ENCODE measurements around the gene ARHGAP6.

Gene ARHGAP6

GRCh38 chrX:11215191-11215921 lies 450.4 kb downstream of the ARHGAP6 start:
- Histone ChIP-seq H3K36me3 (ENCODE audit: control insufficient read depth, insufficient read depth, low read length) (no peaks in the 10 kb centered on the region), H3K4me3 (replicated peaks; ENCODE audit: low read depth, low read length) (no peak overlapping the region), H3K27me3 (replicated peaks; ENCODE audit: control insufficient read depth, insufficient read depth, low read length) (no peaks in the 10 kb centered on the region)
- no peak for TF ChIP-seq CTCF (IDR thresholded peaks at IDR 0.05; ENCODE audit: insufficient read depth, low read length, poor library complexity, severe bottlenecking)
- DNase-seq (ENCODE audit: extremely low read depth, insufficient read length): no peak

- DNase-seq (ENCODE audit: extremely low read depth, insufficient read length): no peak
- H3K36me3 ChIP-seq (ENCODE audit: control insufficient read depth, insufficient read depth, low read length): no peaks in the 10 kb centered on the region
- no peak overlapping the region for H3K4me3 ChIP-seq (replicated peaks; ENCODE audit: low read depth, low read length)
- no peaks in the 10 kb centered on the region for H3K27me3 ChIP-seq (replicated peaks; ENCODE audit: control insufficient read depth, insufficient read depth, low read length)
- TF ChIP-seq CTCF (IDR thresholded peaks at IDR 0.05; ENCODE audit: insufficient read depth, low read length, poor library complexity, severe bottlenecking): no peak
Measured at GRCh38 chrX:11214346-11215190, 451.2 kb downstream of the ARHGAP6 start.

- H3K27me3 ChIP-seq (replicated peaks; ENCODE audit: control insufficient read depth, insufficient read depth, low read length): no peaks in the 10 kb centered on the region
- DNase-seq (ENCODE audit: extremely low read depth, insufficient read length): no peak
- no peak for TF ChIP-seq CTCF (IDR thresholded peaks at IDR 0.05; ENCODE audit: insufficient read depth, low read length, poor library complexity, severe bottlenecking)
- H3K4me3 ChIP-seq (replicated peaks; ENCODE audit: low read depth, low read length): no peak overlapping the region
- no peaks in the 10 kb centered on the region for H3K36me3 ChIP-seq (ENCODE audit: control insufficient read depth, insufficient read depth, low read length)
Measured at GRCh38 chrX:11212741-11213140, 453.0 kb downstream of the ARHGAP6 start.

GRCh38 chrX:11210415-11210801 lies 455.3 kb downstream of the ARHGAP6 start:
- TF ChIP-seq CTCF (IDR thresholded peaks at IDR 0.05; ENCODE audit: insufficient read depth, low read length, poor library complexity, severe bottlenecking): no peak
- DNase-seq (ENCODE audit: extremely low read depth, insufficient read length): no peak

GRCh38 chrX:11209798-11210414 lies 455.8 kb downstream of the ARHGAP6 start:
- Histone ChIP-seq H3K27me3 (replicated peaks; ENCODE audit: control insufficient read depth, insufficient read depth, low read length) (no peaks in the 10 kb centered on the region), H3K36me3 (ENCODE audit: control insufficient read depth, insufficient read depth, low read length) (no peaks in the 10 kb centered on the region), H3K4me3 (replicated peaks; ENCODE audit: low read depth, low read length) (no peak overlapping the region)
- no peak for TF ChIP-seq CTCF (IDR thresholded peaks at IDR 0.05; ENCODE audit: insufficient read depth, low read length, poor library complexity, severe bottlenecking)
- no peak for DNase-seq (ENCODE audit: extremely low read depth, insufficient read length)

More at GRCh38 chrX:11210415-11210801, 455.3 kb downstream of the ARHGAP6 start:
- Histone ChIP-seq H3K27me3 (replicated peaks; ENCODE audit: control insufficient read depth, insufficient read depth, low read length) (no peaks in the 10 kb centered on the region), H3K4me3 (replicated peaks; ENCODE audit: low read depth, low read length) (no peak overlapping the region), H3K36me3 (ENCODE audit: control insufficient read depth, insufficient read depth, low read length) (no peaks in the 10 kb centered on the region)

Measured in GM06990 (cell line).